ENCODE results near the gene RNF111. TPM values are rescaled to one million over a fixed set of nuclear protein-coding genes. Genes with fewer than 3 reads are reported as not detected.

Gene RNF111
- total and polyA plus RNA-seq, 9 of the 15 experiments (the other 6 are each of a cell fraction or from before 2014, with no cell fraction given): 7.9 to 26.0 (median 14.4) TPM

DNA sequence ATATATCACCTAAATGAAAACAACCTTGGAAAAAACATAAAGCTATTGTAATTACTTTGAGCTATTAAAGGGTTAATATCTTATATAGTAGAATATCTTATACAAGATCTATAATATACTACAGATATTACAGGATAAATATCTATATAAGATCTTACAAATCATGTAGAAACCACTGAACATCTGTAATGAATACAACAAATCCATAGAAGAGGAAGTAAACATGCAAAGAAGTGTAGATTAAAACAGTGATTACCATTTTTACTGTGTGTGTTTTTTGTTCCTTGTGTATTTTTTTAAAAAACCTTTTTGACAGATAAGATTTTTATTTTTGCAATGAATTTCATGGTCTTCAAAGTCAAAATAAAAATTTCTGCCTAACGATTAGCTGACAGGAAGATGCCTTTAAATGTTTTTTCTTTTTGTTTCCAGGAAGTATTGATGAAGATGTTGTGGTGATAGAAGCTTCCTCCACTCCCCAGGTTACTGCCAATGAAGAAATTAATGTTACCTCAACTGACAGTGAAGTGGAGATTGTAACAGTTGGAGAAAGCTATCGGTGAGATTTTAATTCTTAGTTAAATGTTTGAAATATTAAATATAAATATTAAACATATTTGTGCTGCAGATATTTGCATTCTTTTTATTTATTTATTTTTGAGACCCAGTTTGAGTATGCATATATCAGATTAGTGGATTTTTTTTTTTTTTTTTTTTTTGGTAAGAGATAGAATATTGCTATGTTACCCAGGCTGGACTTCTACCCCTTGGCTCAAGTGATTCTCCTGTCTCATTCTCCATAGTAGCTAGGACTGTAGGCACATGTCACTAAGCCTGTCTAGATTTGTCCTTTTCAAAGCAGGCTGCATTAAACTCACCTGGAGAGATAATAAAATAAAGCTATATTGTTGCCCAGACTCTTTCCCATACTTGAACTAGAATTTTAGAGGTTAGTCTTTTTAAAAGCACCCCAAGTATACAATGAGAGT, 64.7 kb downstream of the RNF111 start:
- intact Hi-C loops (cut with micrococcal nuclease): no loop called here
- H3K9me1 ChIP-seq (ENCODE audit: control insufficient read depth, insufficient read depth, low read length): no peaks in the 10 kb centered on the region
- H3K36me3 ChIP-seq (ENCODE audit: control insufficient read depth, insufficient read depth, low read length): peaks cover 55% of the 10 kb centered on the region
- H3K4me1 ChIP-seq (replicated peaks in 1 of 2; ENCODE audit: control insufficient read depth in 2 of 2, insufficient read depth in 2 of 2, low read length in 2 of 2): no peaks in the 10 kb centered on the region
- no peak overlapping the region for H3K9ac ChIP-seq (ENCODE audit: insufficient read depth in 1 of 2, low read depth in 2 of 2, low read length in 2 of 2)
- FAIRE-seq (no peak), ATAC-seq (no peak), DNase-seq (ENCODE audit: extremely low read depth in 1 of 4, low spot score in 3 of 4) (no peak)
- peaks cover 30% of the 10 kb centered on the region for H3K79me2 ChIP-seq (ENCODE audit: control insufficient read depth, insufficient read depth, low read length)
- H4K20me1 ChIP-seq (replicated peaks; ENCODE audit: control insufficient read depth, insufficient read depth, low read length): no peaks in the 10 kb centered on the region
- ChIA-PET POLR2A (interaction anchor here (0.6 to 1.2 kb wide), 2 partner anchors 67 to 77 kb away, joined by 4 read pairs; no protein-coding TSS in a partner anchor), CTCF (ENCODE audit: low intra/inter-chr PET ratio) (no interaction called here)
- in situ Hi-C loops (cut with MboI): no loop called here
- H3K4me3 ChIP-seq: no peak overlapping the region
- no peak overlapping the region for H3K4me2 ChIP-seq (ENCODE audit: insufficient read depth, low read length)
- no peak overlapping the region for H3K27ac ChIP-seq (ENCODE audit: extremely low read depth, low read depth, low read length)
- no peaks in the 10 kb centered on the region for H3K27me3 ChIP-seq (ENCODE audit: control insufficient read depth in 2 of 2, insufficient read depth in 2 of 2, low read length in 2 of 2)
- BruUV-seq (replicated peaks): no TSS peak
- H3K9me3 ChIP-seq (replicated peaks; ENCODE audit: control insufficient read depth, insufficient read depth, low read depth, low read length): no peaks in the 10 kb centered on the region
- WGBS (ENCODE audit: insufficient coverage, low coverage, missing lambda C conversion rate): 85% methylated on average over 2 of the region's 2 CpGs
- H2AFZ ChIP-seq (ENCODE audit: low read depth, low read length): no peak overlapping the region
- TF ChIP-seq BRD9 (IDR thresholded peaks at IDR 0.05; ENCODE audit: low read depth, partially characterized antibody) (no peak), NFATC3 (IDR thresholded peaks at IDR 0.05) (no peak), PTRF (tag; IDR thresholded peaks at IDR 0.05) (no peak), ASH1L (IDR thresholded peaks at IDR 0.05; ENCODE audit: borderline replicate concordance, low read depth, partially characterized antibody) (no peak), CXXC5 (CRISPR knock-in tag; IDR thresholded peaks at IDR 0.05) (no peak), ZNF324 (CRISPR knock-in tag; IDR thresholded peaks at IDR 0.05) (no peak), SAFB2 (IDR thresholded peaks at IDR 0.05; ENCODE audit: borderline replicate concordance, low read depth, low read length, severe bottlenecking) (no peak), NFIC (IDR thresholded peaks at IDR 0.05) (no peak), ILF3 (IDR thresholded peaks at IDR 0.05; ENCODE audit: borderline replicate concordance) (no peak), ZNF41 (CRISPR knock-in tag; conservative IDR thresholded peaks at IDR 0.05) (no peak), ATF1 (CRISPR knock-in tag; IDR thresholded peaks at IDR 0.05) (no peak), ATF1 (tag; IDR thresholded peaks at IDR 0.05) (no peak)
- TF ChIP-seq, protein P1, sequence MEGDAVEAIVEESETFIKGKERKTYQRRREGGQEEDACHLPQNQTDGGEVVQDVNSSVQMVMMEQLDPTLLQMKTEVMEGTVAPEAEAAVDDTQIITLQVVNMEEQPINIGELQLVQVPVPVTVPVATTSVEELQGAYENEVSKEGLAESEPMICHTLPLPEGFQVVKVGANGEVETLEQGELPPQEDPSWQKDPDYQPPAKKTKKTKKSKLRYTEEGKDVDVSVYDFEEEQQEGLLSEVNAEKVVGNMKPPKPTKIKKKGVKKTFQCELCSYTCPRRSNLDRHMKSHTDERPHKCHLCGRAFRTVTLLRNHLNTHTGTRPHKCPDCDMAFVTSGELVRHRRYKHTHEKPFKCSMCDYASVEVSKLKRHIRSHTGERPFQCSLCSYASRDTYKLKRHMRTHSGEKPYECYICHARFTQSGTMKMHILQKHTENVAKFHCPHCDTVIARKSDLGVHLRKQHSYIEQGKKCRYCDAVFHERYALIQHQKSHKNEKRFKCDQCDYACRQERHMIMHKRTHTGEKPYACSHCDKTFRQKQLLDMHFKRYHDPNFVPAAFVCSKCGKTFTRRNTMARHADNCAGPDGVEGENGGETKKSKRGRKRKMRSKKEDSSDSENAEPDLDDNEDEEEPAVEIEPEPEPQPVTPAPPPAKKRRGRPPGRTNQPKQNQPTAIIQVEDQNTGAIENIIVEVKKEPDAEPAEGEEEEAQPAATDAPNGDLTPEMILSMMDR (IDR thresholded peaks at IDR 0.05 in 2 of 3, conservative IDR thresholded peaks at IDR 0.05 in 1 of 3; ENCODE audit: insufficient read depth in 2 of 3, low read depth in 1 of 3, low read length in 3 of 3): no peak
- TF ChIP-seq, protein P2, sequence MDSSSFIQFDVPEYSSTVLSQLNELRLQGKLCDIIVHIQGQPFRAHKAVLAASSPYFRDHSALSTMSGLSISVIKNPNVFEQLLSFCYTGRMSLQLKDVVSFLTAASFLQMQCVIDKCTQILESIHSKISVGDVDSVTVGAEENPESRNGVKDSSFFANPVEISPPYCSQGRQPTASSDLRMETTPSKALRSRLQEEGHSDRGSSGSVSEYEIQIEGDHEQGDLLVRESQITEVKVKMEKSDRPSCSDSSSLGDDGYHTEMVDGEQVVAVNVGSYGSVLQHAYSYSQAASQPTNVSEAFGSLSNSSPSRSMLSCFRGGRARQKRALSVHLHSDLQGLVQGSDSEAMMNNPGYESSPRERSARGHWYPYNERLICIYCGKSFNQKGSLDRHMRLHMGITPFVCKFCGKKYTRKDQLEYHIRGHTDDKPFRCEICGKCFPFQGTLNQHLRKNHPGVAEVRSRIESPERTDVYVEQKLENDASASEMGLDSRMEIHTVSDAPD (CRISPR knock-in tag; IDR thresholded peaks at IDR 0.05): no peak
- TF ChIP-seq, protein P3, sequence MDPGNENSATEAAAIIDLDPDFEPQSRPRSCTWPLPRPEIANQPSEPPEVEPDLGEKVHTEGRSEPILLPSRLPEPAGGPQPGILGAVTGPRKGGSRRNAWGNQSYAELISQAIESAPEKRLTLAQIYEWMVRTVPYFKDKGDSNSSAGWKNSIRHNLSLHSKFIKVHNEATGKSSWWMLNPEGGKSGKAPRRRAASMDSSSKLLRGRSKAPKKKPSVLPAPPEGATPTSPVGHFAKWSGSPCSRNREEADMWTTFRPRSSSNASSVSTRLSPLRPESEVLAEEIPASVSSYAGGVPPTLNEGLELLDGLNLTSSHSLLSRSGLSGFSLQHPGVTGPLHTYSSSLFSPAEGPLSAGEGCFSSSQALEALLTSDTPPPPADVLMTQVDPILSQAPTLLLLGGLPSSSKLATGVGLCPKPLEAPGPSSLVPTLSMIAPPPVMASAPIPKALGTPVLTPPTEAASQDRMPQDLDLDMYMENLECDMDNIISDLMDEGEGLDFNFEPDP (CRISPR knock-in tag; IDR thresholded peaks at IDR 0.05): no peak
- TF ChIP-seq, protein P4, sequence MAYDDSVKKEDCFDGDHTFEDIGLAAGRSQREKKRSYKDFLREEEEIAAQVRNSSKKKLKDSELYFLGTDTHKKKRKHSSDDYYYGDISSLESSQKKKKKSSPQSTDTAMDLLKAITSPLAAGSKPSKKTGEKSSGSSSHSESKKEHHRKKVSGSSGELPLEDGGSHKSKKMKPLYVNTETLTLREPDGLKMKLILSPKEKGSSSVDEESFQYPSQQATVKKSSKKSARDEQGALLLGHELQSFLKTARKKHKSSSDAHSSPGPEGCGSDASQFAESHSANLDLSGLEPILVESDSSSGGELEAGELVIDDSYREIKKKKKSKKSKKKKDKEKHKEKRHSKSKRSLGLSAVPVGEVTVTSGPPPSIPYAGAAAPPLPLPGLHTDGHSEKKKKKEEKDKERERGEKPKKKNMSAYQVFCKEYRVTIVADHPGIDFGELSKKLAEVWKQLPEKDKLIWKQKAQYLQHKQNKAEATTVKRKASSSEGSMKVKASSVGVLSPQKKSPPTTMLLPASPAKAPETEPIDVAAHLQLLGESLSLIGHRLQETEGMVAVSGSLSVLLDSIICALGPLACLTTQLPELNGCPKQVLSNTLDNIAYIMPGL (CRISPR knock-in tag; IDR thresholded peaks at IDR 0.05): no peak

Measured in K562 (cell line).